Measurements from ENCODE around the gene GRAPL. TPM values are rescaled to one million over a fixed set of nuclear protein-coding genes. Genes with fewer than 3 reads are reported as not detected.
"Not testable (repeated sequence)": the region's sequence is repeated elsewhere in the genome, so short reads cannot be mapped to it uniquely, and the experiment has no call there.

GRAPL gene
- total and polyA plus RNA-seq, 4 experiments from 2014 or later: 1.5 to 74.6 (median 34.1) TPM

- H3K27me3 Mint-ChIP-seq; H3K4me1 ChIP-seq (ENCODE audit: insufficient read depth, low read length); H3K27ac Mint-ChIP-seq; H3K27ac ChIP-seq (ENCODE audit: low read depth, low read length); H3K4me1 Mint-ChIP-seq; POLR2A ChIA-PET (ENCODE audit: partially characterized antibody); intact Hi-C loops (cut with micrococcal nuclease); H3K9me3 Mint-ChIP-seq; H3K36me3 ChIP-seq (ENCODE audit: insufficient read depth, low read length); H3K4me3 ChIP-seq (ENCODE audit: low read length in 2 of 2); DNase-seq; H3K9me3 ChIP-seq (ENCODE audit: control insufficient read depth in 1 of 2, low read length in 2 of 2); CTCF ChIA-PET (ENCODE audit: partially characterized antibody); H3K4me3 Mint-ChIP-seq; H3K27me3 ChIP-seq (ENCODE audit: insufficient read depth, low read length); H3K36me3 Mint-ChIP-seq: not testable (repeated sequence)
Measured at GRCh38 chr17:19110189-19111097, 16.9 kb upstream of the GRAPL start.

- DNase-seq: peak; percentile 48 to 77 (median 57)
- Mint-ChIP-seq H3K27ac (peak overlapping the region; percentile 47 to 95 (median 64)), H3K4me3 (peak overlapping the region; percentile 75 to 94 (median 84))
- H3K9me3 Mint-ChIP-seq; H3K4me1 Mint-ChIP-seq; H3K4me1 ChIP-seq (ENCODE audit: insufficient read depth, low read length); H3K36me3 Mint-ChIP-seq; H3K9me3 ChIP-seq (ENCODE audit: control insufficient read depth in 1 of 2, low read length in 2 of 2); H3K36me3 ChIP-seq (ENCODE audit: insufficient read depth, low read length); H3K27me3 Mint-ChIP-seq; CTCF ChIA-PET (ENCODE audit: partially characterized antibody); POLR2A ChIA-PET (ENCODE audit: partially characterized antibody); H3K27ac ChIP-seq (ENCODE audit: low read depth, low read length); H3K27me3 ChIP-seq (ENCODE audit: insufficient read depth, low read length); intact Hi-C loops (cut with micrococcal nuclease): not testable (repeated sequence)
- peak overlapping the region in 1 of 2 donors; percentile 43 for H3K4me3 ChIP-seq (ENCODE audit: low read length in 2 of 2)
Measured at GRCh38 chr17:19111111-19111711, 16.2 kb upstream of the GRAPL start.

GRCh38 chr17:19111801-19112458, 15.5 kb upstream of the GRAPL start:
- DNase-seq: peak; percentile 50 to 79 (median 69)
- POLR2A ChIA-PET (ENCODE audit: partially characterized antibody); H3K27me3 Mint-ChIP-seq; H3K9me3 ChIP-seq (ENCODE audit: control insufficient read depth in 1 of 2, low read length in 2 of 2); H3K27me3 ChIP-seq (ENCODE audit: insufficient read depth, low read length); H3K4me1 ChIP-seq (ENCODE audit: insufficient read depth, low read length); H3K9me3 Mint-ChIP-seq; H3K4me1 Mint-ChIP-seq; intact Hi-C loops (cut with micrococcal nuclease); CTCF ChIA-PET (ENCODE audit: partially characterized antibody); H3K36me3 ChIP-seq (ENCODE audit: insufficient read depth, low read length); H3K36me3 Mint-ChIP-seq; H3K27ac ChIP-seq (ENCODE audit: low read depth, low read length): not testable (repeated sequence)
- peak overlapping the region; percentile 75 to 94 (median 85) for H3K4me3 Mint-ChIP-seq
- H3K27ac Mint-ChIP-seq: peak overlapping the region; percentile 79 to 96 (median 91)
- peak overlapping the region in 1 of 2 donors; percentile 38 for H3K4me3 ChIP-seq (ENCODE audit: low read length in 2 of 2)

GRCh38 chr17:19112459-19112826, 14.9 kb upstream of the GRAPL start:
- H3K4me1 Mint-ChIP-seq; H3K27me3 Mint-ChIP-seq; H3K36me3 ChIP-seq (ENCODE audit: insufficient read depth, low read length); POLR2A ChIA-PET (ENCODE audit: partially characterized antibody); H3K9me3 Mint-ChIP-seq; H3K27ac ChIP-seq (ENCODE audit: low read depth, low read length); H3K9me3 ChIP-seq (ENCODE audit: control insufficient read depth in 1 of 2, low read length in 2 of 2); intact Hi-C loops (cut with micrococcal nuclease); H3K4me1 ChIP-seq (ENCODE audit: insufficient read depth, low read length); H3K27me3 ChIP-seq (ENCODE audit: insufficient read depth, low read length); CTCF ChIA-PET (ENCODE audit: partially characterized antibody); H3K4me3 ChIP-seq (ENCODE audit: low read length in 2 of 2); H3K36me3 Mint-ChIP-seq: not testable (repeated sequence)
- Mint-ChIP-seq H3K4me3 (peak overlapping the region in 4 of 8 donors; percentile 84 to 94 (median 88)), H3K27ac (peak overlapping the region in 2 of 7 donors; percentile 79 to 95)
- DNase-seq: peak in 4 of 5 donors; percentile 26 to 27 (median 26)

- DNase-seq; H3K4me1 Mint-ChIP-seq; POLR2A ChIA-PET (ENCODE audit: partially characterized antibody); H3K27me3 ChIP-seq (ENCODE audit: insufficient read depth, low read length); H3K27me3 Mint-ChIP-seq; H3K4me1 ChIP-seq (ENCODE audit: insufficient read depth, low read length); H3K36me3 ChIP-seq (ENCODE audit: insufficient read depth, low read length); H3K4me3 ChIP-seq (ENCODE audit: low read length in 2 of 2); CTCF ChIA-PET (ENCODE audit: partially characterized antibody); intact Hi-C loops (cut with micrococcal nuclease); H3K9me3 ChIP-seq (ENCODE audit: control insufficient read depth in 1 of 2, low read length in 2 of 2); H3K9me3 Mint-ChIP-seq; H3K4me3 Mint-ChIP-seq; H3K36me3 Mint-ChIP-seq; H3K27ac ChIP-seq (ENCODE audit: low read depth, low read length); H3K27ac Mint-ChIP-seq: not testable (repeated sequence)
Measured at GRCh38 chr17:19118695-19119094, 8.7 kb upstream of the GRAPL start.

GRCh38 chr17:19125289-19125688, 2.1 kb upstream of the GRAPL start:
- H3K27me3 ChIP-seq (ENCODE audit: insufficient read depth, low read length); H3K36me3 Mint-ChIP-seq; H3K27me3 Mint-ChIP-seq; H3K9me3 Mint-ChIP-seq; DNase-seq; H3K4me1 ChIP-seq (ENCODE audit: insufficient read depth, low read length); POLR2A ChIA-PET (ENCODE audit: partially characterized antibody); intact Hi-C loops (cut with micrococcal nuclease); H3K4me3 Mint-ChIP-seq; H3K4me1 Mint-ChIP-seq; CTCF ChIA-PET (ENCODE audit: partially characterized antibody); H3K9me3 ChIP-seq (ENCODE audit: control insufficient read depth in 1 of 2, low read length in 2 of 2); H3K27ac ChIP-seq (ENCODE audit: low read depth, low read length); H3K36me3 ChIP-seq (ENCODE audit: insufficient read depth, low read length); H3K4me3 ChIP-seq (ENCODE audit: low read length in 2 of 2); H3K27ac Mint-ChIP-seq: not testable (repeated sequence)

- H3K4me3 ChIP-seq (ENCODE audit: low read length in 2 of 2); DNase-seq; H3K9me3 Mint-ChIP-seq; H3K36me3 Mint-ChIP-seq; CTCF ChIA-PET (ENCODE audit: partially characterized antibody); H3K4me1 Mint-ChIP-seq; POLR2A ChIA-PET (ENCODE audit: partially characterized antibody); H3K27me3 ChIP-seq (ENCODE audit: insufficient read depth, low read length); H3K9me3 ChIP-seq (ENCODE audit: control insufficient read depth in 1 of 2, low read length in 2 of 2); H3K27ac Mint-ChIP-seq; H3K36me3 ChIP-seq (ENCODE audit: insufficient read depth, low read length); H3K27ac ChIP-seq (ENCODE audit: low read depth, low read length); intact Hi-C loops (cut with micrococcal nuclease); H3K4me3 Mint-ChIP-seq; H3K27me3 Mint-ChIP-seq; H3K4me1 ChIP-seq (ENCODE audit: insufficient read depth, low read length): not testable (repeated sequence)
Measured at GRCh38 chr17:19129500-19129899, 2.1 kb downstream of the GRAPL start.
